Measurements from ENCODE around the gene STUM. TPM values are rescaled to one million over a fixed set of nuclear protein-coding genes. Genes with fewer than 3 reads are reported as not detected.

Gene STUM
- polyA plus RNA-seq, 1 experiment, result not detected

GRCh38 chr1:226541631-226542622 is 6.6 kb upstream of the STUM start:
- ChIA-PET POLR2A (no interaction called here), CTCF (interaction anchor here (1.2 to 1.5 kb wide), 3 partner anchors 8 to 96 kb away, joined by 3 to 4 read pairs (median 3); no protein-coding TSS in a partner anchor)
- Histone ChIP-seq H3K4me3 (ENCODE audit: low read depth, low read length) (no peak overlapping the region), H3K27me3 (ENCODE audit: control insufficient read depth, insufficient read depth, low read length) (peaks cover 3% of the 10 kb centered on the region; the same call in 1 of the 2 replicates), H3K36me3 (ENCODE audit: control insufficient read depth, insufficient read depth, low read length) (no peaks in the 10 kb centered on the region)
- no peak for TF ChIP-seq CTCF (IDR thresholded peaks at IDR 0.05; ENCODE audit: insufficient read depth, low read depth, low read length)
- DNase-seq (ENCODE audit: low read depth), result no peak

- Histone ChIP-seq H3K36me3 (ENCODE audit: control insufficient read depth, insufficient read depth, low read length) (no peaks in the 10 kb centered on the region), H3K4me3 (ENCODE audit: low read depth, low read length) (no peak overlapping the region), H3K27me3 (ENCODE audit: control insufficient read depth, insufficient read depth, low read length) (peaks cover 3% of the 10 kb centered on the region; the same call in 1 of the 2 replicates)
- ChIA-PET CTCF (interaction anchor here (0.6 to 1.5 kb wide), 5 partner anchors 9 to 95 kb away, joined by 3 to 4 read pairs (median 3); no protein-coding TSS in a partner anchor), POLR2A (no interaction called here)
- no peak for DNase-seq (ENCODE audit: low read depth)
- no peak for TF ChIP-seq CTCF (IDR thresholded peaks at IDR 0.05; ENCODE audit: insufficient read depth, low read depth, low read length)
Measured at GRCh38 chr1:226542623-226543103, 5.9 kb upstream of the STUM start.

DNA sequence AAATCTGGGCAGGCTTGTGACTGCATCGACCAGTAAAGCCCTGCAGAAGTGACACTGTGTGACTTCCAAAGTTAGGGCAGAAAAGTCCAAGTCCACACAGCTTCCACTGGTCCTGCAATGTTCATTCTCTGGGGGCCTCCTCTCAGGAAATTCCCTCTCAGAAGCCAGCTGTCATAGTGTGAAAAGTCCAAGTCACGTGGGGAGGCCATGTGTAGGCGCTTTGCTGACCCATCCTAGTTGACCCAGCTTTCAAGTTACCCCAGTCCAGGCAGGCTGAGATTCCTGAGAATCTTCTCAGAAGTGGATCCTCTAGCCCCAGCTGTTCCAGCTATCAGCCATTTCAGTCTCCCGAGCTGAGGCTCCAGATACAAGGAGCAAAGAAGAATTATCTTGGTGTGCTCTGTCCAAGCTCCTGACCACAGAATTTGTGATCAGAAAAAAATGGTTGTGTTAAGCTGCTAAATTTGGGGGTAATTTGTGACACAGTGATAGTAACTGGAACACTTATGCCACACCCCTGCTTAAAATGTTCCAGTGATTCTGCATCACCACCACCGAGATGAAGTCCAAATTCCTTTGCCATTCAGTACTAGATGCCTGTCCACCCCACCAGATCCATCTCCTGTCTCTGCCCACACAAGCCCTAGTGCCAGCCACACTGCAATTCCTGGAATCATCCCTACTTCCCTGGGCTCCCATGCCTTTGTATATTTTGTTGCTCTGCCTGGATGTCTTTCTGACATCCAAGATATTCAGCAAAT is 2.5 kb upstream of the STUM start:
- ChIA-PET POLR2A (no interaction called here), CTCF (interaction anchor here (0.8 to 4.1 kb wide), 4 partner anchors 55 to 92 kb away, joined by 3 to 29 read pairs (median 11); no protein-coding TSS in a partner anchor)
- H3K27me3 ChIP-seq (ENCODE audit: control insufficient read depth, insufficient read depth, low read length), result peaks cover 23% of the 10 kb centered on the region
- no peaks in the 10 kb centered on the region for H3K36me3 ChIP-seq (ENCODE audit: control insufficient read depth, insufficient read depth, low read length)
- no peak for TF ChIP-seq CTCF (IDR thresholded peaks at IDR 0.05; ENCODE audit: insufficient read depth, low read depth, low read length)
- no peak overlapping the region for H3K4me3 ChIP-seq (ENCODE audit: low read depth, low read length)
- DNase-seq (ENCODE audit: low read depth), result no peak

DNA sequence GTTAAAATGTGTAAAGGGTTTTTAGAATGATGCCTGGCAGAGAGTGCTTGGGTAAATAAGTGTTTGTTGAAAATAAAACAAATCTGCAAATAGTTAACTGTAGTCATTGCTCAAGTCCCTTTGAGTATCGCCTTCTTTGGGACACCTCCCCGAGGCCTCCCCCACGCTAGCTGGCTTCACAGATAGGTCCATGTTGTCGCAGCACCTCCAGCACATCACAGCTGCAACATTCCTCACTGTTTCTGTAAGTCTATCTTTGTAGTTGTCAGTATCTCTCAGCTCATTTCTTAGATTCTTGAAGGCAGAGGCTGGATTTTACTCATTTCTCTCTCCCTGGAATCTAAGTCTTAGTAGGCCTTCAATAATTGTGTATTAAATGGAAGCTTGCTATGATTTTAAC is 1.6 kb upstream of the STUM start:
- H3K27me3 ChIP-seq (ENCODE audit: control insufficient read depth, insufficient read depth, low read length), result peaks cover 28% of the 10 kb centered on the region
- POLR2A ChIA-PET, result no interaction called here
- no peaks in the 10 kb centered on the region for H3K36me3 ChIP-seq (ENCODE audit: control insufficient read depth, insufficient read depth, low read length)
- TF ChIP-seq CTCF (IDR thresholded peaks at IDR 0.05; ENCODE audit: insufficient read depth, low read depth, low read length), result no peak
- H3K4me3 ChIP-seq (ENCODE audit: low read depth, low read length), result no peak overlapping the region
- CTCF ChIA-PET, result interaction anchor here (0.6 to 4.1 kb wide), 28 partner anchors 9 to 393 kb away, joined by 3 to 29 read pairs (median 4); partner anchors contain the start of gene COQ8A
- DNase-seq (ENCODE audit: low read depth), result no peak

Data from BJ (cell line).